ENCODE results near the gene VSTM2L. TPM values are rescaled to one million over a fixed set of nuclear protein-coding genes. Genes with fewer than 3 reads are reported as not detected.

The VSTM2L gene
- total RNA-seq, 4 donors from 2014 or later = 7.5 to 11.7 (median 10.1) TPM

DNA sequence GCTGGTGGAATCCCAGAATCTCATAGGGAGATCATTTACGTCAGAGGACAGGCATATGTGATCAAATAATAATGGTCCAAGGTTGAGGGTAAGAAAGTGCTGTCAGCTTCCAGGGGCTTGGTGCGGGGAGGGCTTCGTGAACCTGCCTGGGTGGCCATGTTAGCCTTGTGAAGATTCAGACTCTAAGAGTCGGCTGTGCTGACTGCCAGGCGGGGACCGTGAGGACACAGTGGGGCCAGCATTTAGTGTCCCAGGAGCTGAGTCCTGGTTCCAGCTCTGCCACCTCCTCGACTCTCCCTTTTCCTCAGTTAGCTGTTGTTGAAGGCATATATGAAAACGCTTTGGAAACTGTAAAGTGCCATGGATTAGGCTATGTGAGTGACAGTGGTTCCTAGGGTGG lies 33.5 kb downstream of the VSTM2L start:
- no peak for TF ChIP-seq POLR2AphosphoS5 (IDR thresholded peaks at IDR 0.05)
- no peak for TF ChIP-seq EP300 (IDR thresholded peaks at IDR 0.05)
- TF ChIP-seq, protein P1, sequence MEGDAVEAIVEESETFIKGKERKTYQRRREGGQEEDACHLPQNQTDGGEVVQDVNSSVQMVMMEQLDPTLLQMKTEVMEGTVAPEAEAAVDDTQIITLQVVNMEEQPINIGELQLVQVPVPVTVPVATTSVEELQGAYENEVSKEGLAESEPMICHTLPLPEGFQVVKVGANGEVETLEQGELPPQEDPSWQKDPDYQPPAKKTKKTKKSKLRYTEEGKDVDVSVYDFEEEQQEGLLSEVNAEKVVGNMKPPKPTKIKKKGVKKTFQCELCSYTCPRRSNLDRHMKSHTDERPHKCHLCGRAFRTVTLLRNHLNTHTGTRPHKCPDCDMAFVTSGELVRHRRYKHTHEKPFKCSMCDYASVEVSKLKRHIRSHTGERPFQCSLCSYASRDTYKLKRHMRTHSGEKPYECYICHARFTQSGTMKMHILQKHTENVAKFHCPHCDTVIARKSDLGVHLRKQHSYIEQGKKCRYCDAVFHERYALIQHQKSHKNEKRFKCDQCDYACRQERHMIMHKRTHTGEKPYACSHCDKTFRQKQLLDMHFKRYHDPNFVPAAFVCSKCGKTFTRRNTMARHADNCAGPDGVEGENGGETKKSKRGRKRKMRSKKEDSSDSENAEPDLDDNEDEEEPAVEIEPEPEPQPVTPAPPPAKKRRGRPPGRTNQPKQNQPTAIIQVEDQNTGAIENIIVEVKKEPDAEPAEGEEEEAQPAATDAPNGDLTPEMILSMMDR (IDR thresholded peaks at IDR 0.05) = no peak
- no peak for TF ChIP-seq POLR2A (IDR thresholded peaks at IDR 0.05; ENCODE audit: low read depth)
- no peak for DNase-seq (ENCODE audit: extremely low spot score)
- H3K4me1 ChIP-seq = no peaks in the 10 kb centered on the region
- H3K36me3 ChIP-seq = no peaks in the 10 kb centered on the region
- H3K9me3 ChIP-seq = no peaks in the 10 kb centered on the region
- H3K4me3 ChIP-seq = no peak overlapping the region
- no peak overlapping the region for H3K27ac ChIP-seq (replicated peaks in 1 of 4)
- intact Hi-C loops (cut with DNase I) = no loop called here
- no peaks in the 10 kb centered on the region for H3K27me3 ChIP-seq
- WGBS = 91% methylated on average over 8 of the region's 8 CpGs

DNA sequence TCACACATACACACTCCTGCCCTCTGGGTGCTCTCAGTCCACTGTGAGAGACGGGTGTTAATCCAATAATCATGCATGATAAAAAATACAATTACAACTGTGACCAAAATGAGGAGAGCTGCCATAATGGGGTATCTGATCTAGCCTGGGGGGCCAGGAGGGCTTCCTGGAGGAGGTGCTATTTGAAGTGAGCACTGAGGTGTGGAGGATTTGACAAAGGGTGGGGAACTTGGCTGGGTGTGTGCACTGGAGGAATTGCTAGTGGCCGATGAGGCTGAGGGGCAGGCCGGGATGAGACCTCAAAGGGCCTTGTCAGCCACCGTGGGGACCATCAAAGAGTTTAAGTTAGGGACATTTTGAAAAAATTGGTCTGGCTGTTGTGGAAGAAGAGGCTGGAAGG lies 34.8 kb downstream of the VSTM2L start:
- H3K27ac ChIP-seq (replicated peaks in 1 of 4) = no peak overlapping the region
- H3K4me3 ChIP-seq = no peak overlapping the region
- no peaks in the 10 kb centered on the region for H3K9me3 ChIP-seq
- H3K4me1 ChIP-seq = no peaks in the 10 kb centered on the region
- DNase-seq (ENCODE audit: extremely low spot score) = no peak
- WGBS = 91% methylated on average over 4 of the region's 4 CpGs
- no peak for TF ChIP-seq POLR2A (IDR thresholded peaks at IDR 0.05; ENCODE audit: low read depth)
- TF ChIP-seq, protein P1 (IDR thresholded peaks at IDR 0.05) = no peak
- no peaks in the 10 kb centered on the region for H3K27me3 ChIP-seq
- H3K36me3 ChIP-seq = no peaks in the 10 kb centered on the region
- intact Hi-C loops (cut with DNase I) = no loop called here

DNA sequence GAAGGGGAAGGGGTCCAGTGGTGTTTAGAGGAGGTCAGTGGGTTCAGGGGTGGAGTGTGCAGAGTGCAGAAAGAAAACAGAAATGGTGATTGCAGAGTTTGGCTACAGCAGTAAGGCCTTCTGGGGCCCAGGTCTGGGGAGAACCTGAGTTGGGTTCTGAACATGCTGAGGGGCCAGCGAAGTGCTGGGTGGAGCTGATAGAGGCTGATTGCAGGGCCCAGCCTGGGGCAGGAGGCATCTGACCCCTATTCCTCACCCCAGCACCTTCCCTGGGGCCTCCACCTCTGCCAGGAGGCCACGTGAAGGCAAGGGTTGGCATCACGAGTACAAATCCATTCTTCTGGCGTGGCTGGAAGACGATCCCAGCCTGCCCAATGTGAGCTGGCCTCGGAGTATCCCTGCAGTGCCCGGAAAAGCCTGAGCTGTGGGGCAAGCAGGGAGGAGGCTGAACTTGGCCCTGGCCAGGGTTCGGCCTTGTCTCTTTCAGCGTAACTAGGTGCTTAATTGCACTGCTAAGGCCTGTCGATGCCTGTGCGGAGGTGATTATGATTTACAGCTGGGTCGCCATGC lies 35.3 kb downstream of the VSTM2L start:
- no peaks in the 10 kb centered on the region for H3K36me3 ChIP-seq
- TF ChIP-seq, protein P1 (IDR thresholded peaks at IDR 0.05) = no peak
- TF ChIP-seq EP300 (IDR thresholded peaks at IDR 0.05) = no peak
- TF ChIP-seq POLR2AphosphoS5 (IDR thresholded peaks at IDR 0.05) = no peak
- no peak for TF ChIP-seq POLR2A (IDR thresholded peaks at IDR 0.05; ENCODE audit: low read depth)
- no peaks in the 10 kb centered on the region for H3K9me3 ChIP-seq
- no peak overlapping the region for H3K4me3 ChIP-seq
- DNase-seq (ENCODE audit: extremely low spot score) = no peak
- intact Hi-C loops (cut with DNase I) = no loop called here
- WGBS = 91% methylated on average over 5 of the region's 12 CpGs
- no peak overlapping the region for H3K27ac ChIP-seq (replicated peaks in 1 of 4)
- no peaks in the 10 kb centered on the region for H3K4me1 ChIP-seq
- H3K27me3 ChIP-seq = no peaks in the 10 kb centered on the region

DNA sequence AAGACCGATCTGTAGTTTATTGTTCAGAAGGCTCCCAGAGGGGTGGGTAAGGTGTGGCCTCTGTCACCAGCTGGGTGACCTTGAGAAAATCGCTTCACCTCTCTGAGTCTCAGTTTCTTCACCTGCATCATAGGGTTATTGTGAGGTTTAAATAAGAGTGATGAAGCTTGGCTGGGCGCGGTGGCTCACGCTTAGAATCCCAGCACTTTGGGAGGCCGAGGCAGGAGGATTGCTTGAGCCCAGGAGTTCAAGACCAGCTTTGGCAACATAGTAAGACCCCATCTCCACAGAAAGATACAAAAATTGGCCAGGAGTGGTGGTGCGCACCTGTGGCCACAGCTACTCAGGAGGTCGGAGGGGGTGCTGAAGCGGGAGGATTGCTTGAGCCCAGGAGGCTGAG lies 36.0 kb downstream of the VSTM2L start:
- Histone ChIP-seq H3K27ac (replicated peaks in 1 of 4) (no peak overlapping the region), H3K9me3 (no peaks in the 10 kb centered on the region), H3K27me3 (no peaks in the 10 kb centered on the region), H3K4me1 (no peaks in the 10 kb centered on the region), H3K36me3 (no peaks in the 10 kb centered on the region), H3K4me3 (no peak overlapping the region)
- WGBS = 99% methylated on average over 9 of the region's 9 CpGs
- TF ChIP-seq EP300 (IDR thresholded peaks at IDR 0.05) = no peak
- no peak for TF ChIP-seq POLR2AphosphoS5 (IDR thresholded peaks at IDR 0.05)
- TF ChIP-seq POLR2A (IDR thresholded peaks at IDR 0.05; ENCODE audit: low read depth) = no peak
- TF ChIP-seq, protein P1 (IDR thresholded peaks at IDR 0.05) = no peak
- intact Hi-C loops (cut with DNase I) = no loop called here
- no peak for DNase-seq (ENCODE audit: extremely low spot score)
